HAP-1 (cell line): ENCODE measurements around the gene COL8A2.

Source experiments
- DNase-seq, 2 experiments: peaks; one replicate each; pipeline ENCODE4 v3.0.0-alpha.2; 2016 to 2020; ENCODE audit warnings: low spot score in 2 of 2
- H3K27me3 ChIP-seq: fragments of 250-450 bp; sonication (Bioruptor Pico); 2 replicates; pipeline ENCODE4 v1.5.1; 2020; ENCODE audit warnings: low read depth, mild to moderate bottlenecking, moderate library complexity
- H3K36me3 ChIP-seq: fragments of 250-450 bp; sonication (Bioruptor Pico); replicated peaks from 2 replicates; pipeline ENCODE4 v1.5.1; 2020; ENCODE audit warnings: mild to moderate bottlenecking
- H3K4me1 ChIP-seq: fragments of 250-450 bp; sonication (Bioruptor Pico); 2 replicates; pipeline ENCODE4 v1.5.1; 2020; ENCODE audit warnings: mild to moderate bottlenecking
- H3K4me3 ChIP-seq: fragments of 250-450 bp; sonication (Bioruptor Pico); 2 replicates; pipeline ENCODE4 v1.5.1; 2020; ENCODE audit warnings: mild to moderate bottlenecking, moderate library complexity
- H3K9me3 ChIP-seq: fragments of 250-450 bp; sonication (Bioruptor Pico); 2 replicates; pipeline ENCODE4 v1.5.1; 2020; ENCODE audit warnings: mild to moderate bottlenecking, moderate library complexity
- in situ Hi-C: fragments of 300-500 bp; cut with MboI; formaldehyde crosslinking; loops from 3 replicates; pipeline ENCODE4 v1.14.3; 2020; ENCODE audit warnings: low sequenced_read_pairs, inconsistent platforms, mixed read lengths

COL8A2 gene

GRCh38 chr1:36137226-36137625, 12.2 kb upstream of the COL8A2 start:
- in situ Hi-C loops = no loop called here
- Histone ChIP-seq H3K4me1 (no peaks in the 10 kb centered on the region), H3K9me3 (no peaks in the 10 kb centered on the region), H3K36me3 (peaks cover 31% of the 10 kb centered on the region), H3K27me3 (no peaks in the 10 kb centered on the region), H3K4me3 (no peak overlapping the region)
- no peak for DNase-seq

DNA sequence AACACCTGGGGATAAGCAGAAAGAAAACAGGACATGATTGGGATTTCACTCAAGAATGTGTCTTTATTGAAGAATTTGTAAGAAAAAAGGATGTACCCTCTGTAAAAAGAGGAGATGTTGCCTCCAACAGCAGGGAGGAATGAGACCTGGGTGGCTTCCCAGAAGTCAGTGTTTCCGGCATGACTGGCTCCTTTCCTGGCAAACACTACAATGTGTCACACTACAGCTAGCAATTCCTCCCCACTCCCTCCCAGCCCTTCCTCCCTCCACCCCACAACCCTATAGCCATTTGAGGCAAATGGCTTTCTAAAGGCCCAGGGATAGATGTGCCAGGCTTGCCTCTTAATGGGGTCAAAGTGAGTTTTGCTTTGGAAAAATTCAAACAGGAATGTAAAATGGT, 11.5 kb upstream of the COL8A2 start:
- H3K27me3 ChIP-seq = no peaks in the 10 kb centered on the region
- H3K4me3 ChIP-seq = no peak overlapping the region

GRCh38 chr1:36135796-36136195, 10.8 kb upstream of the COL8A2 start:
- peaks cover 31% of the 10 kb centered on the region for H3K36me3 ChIP-seq
- in situ Hi-C loops = no loop called here
- no peaks in the 10 kb centered on the region for H3K9me3 ChIP-seq
- no peaks in the 10 kb centered on the region for H3K27me3 ChIP-seq
- H3K4me3 ChIP-seq = no peak overlapping the region
- DNase-seq = no peak
- H3K4me1 ChIP-seq = no peaks in the 10 kb centered on the region

More for the DNA sequence above, 11.5 kb upstream of the COL8A2 start:
- Histone ChIP-seq H3K4me1 (no peaks in the 10 kb centered on the region), H3K36me3 (peaks cover 31% of the 10 kb centered on the region), H3K9me3 (no peaks in the 10 kb centered on the region)
- no peak for DNase-seq
- in situ Hi-C loops = no loop called here

DNA sequence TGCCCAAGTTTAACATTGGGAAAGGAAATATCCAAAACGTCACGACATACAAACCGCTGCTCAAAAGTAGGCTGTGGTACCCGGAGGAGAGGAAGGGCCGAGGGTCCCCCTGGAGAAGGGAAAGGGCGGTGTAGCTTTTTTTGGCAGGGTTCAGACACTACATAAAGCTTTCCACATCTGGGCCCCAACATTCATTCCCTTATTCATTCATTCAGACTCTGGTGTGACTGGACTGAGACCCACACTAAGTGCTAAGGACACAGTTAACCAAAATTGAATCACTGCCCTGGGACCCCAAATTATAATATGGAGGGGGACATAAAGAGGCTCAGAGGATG, 10.3 kb upstream of the COL8A2 start:
- DNase-seq = no peak
- no peak overlapping the region for H3K4me3 ChIP-seq
- no peaks in the 10 kb centered on the region for H3K4me1 ChIP-seq
- H3K9me3 ChIP-seq = no peaks in the 10 kb centered on the region
- in situ Hi-C loops = no loop called here
- no peaks in the 10 kb centered on the region for H3K27me3 ChIP-seq
- H3K36me3 ChIP-seq = peaks cover 30% of the 10 kb centered on the region

DNA sequence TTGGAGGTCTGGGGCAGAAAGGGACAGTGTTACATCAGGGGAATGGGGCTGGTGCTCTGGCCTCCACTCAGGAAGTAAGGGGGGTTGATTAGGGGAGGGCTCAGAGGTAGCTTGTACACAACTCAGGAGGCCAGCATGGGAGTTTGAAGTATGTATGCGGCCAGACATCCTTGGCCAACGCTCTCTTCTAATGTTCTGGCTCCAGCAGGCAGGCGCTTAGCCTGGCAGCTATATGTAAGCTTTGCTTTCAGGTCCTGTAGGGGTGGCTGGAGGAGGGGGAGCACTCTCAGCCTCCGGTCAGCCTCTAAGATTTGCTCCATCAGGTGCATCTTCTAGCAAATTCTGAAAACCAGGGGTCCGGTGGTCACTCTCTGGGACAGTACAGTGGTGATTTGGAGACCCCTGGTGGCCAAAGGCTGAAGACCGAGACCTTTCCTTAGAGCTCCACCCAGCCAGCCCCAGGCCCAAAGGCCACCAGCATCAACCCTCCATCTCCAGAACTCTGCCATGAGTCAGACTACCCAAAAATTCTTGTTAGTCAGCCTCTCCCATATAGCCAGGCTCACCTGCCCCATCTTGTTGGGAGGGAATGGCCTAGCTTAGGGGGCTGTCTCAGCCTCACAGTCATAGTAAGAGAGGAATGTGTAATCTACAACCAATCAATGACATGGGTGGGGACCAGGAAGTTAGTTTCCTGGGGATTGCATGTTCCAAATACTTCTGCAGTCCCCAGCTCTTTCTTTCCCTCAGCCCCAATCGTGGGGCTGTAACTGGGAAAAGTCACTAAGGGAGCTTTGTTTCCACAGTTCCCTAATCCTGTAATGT, 9.7 kb upstream of the COL8A2 start:
- in situ Hi-C loops = no loop called here

GRCh38 chr1:36134031-36134430, 9.0 kb upstream of the COL8A2 start:
- Histone ChIP-seq H3K4me1 (no peaks in the 10 kb centered on the region), H3K27me3 (no peaks in the 10 kb centered on the region), H3K9me3 (no peaks in the 10 kb centered on the region), H3K36me3 (peaks cover 20% of the 10 kb centered on the region), H3K4me3 (no peak overlapping the region)
- in situ Hi-C loops = no loop called here
- DNase-seq = no peak

More for the DNA sequence above, 9.7 kb upstream of the COL8A2 start:
- no peak overlapping the region for H3K4me3 ChIP-seq
- H3K9me3 ChIP-seq = no peaks in the 10 kb centered on the region
- no peaks in the 10 kb centered on the region for H3K27me3 ChIP-seq
- H3K4me1 ChIP-seq = no peaks in the 10 kb centered on the region
- peak; percentile 23 to 81 for DNase-seq
- H3K36me3 ChIP-seq = peaks cover 26% of the 10 kb centered on the region

DNA sequence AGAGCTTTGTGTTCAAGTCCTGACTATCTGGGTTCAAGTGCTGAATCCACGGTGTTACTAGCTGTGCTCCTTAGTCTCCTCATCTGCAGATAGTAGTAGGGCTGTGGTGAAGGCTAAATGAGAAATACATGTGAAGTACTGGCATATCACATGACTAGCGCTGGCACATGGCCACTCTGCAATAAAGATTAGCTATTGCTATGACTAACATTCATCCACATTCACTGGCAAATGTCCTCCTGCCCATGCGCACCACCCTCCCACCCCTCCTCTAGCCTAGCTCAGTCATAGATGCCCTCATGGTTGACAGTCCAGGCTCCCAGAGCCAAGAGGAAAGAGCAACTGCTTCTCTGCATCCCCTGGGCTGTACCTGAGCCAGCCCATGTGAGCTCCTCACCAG, 8.5 kb upstream of the COL8A2 start:
- H3K36me3 ChIP-seq = peaks cover 19% of the 10 kb centered on the region
- in situ Hi-C loops = no loop called here
- DNase-seq = no peak
- no peaks in the 10 kb centered on the region for H3K9me3 ChIP-seq
- H3K4me3 ChIP-seq = no peak overlapping the region
- no peaks in the 10 kb centered on the region for H3K4me1 ChIP-seq
- H3K27me3 ChIP-seq = no peaks in the 10 kb centered on the region

GRCh38 chr1:36132029-36132428, 7.0 kb upstream of the COL8A2 start:
- Histone ChIP-seq H3K9me3 (no peaks in the 10 kb centered on the region), H3K4me1 (no peaks in the 10 kb centered on the region), H3K36me3 (peaks cover 8% of the 10 kb centered on the region; the same call in 1 of the 2 replicates), H3K27me3 (no peaks in the 10 kb centered on the region), H3K4me3 (no peak overlapping the region)
- in situ Hi-C loops = no loop called here
- DNase-seq = no peak

GRCh38 chr1:36128905-36129206, 3.8 kb upstream of the COL8A2 start:
- in situ Hi-C loops = no loop called here
- Histone ChIP-seq H3K36me3 (no peaks in the 10 kb centered on the region), H3K9me3 (no peaks in the 10 kb centered on the region), H3K4me1 (no peaks in the 10 kb centered on the region), H3K27me3 (no peaks in the 10 kb centered on the region), H3K4me3 (no peak overlapping the region)
- no peak for DNase-seq

GRCh38 chr1:36128126-36128904, 3.3 kb upstream of the COL8A2 start:
- no peaks in the 10 kb centered on the region for H3K4me1 ChIP-seq

DNA sequence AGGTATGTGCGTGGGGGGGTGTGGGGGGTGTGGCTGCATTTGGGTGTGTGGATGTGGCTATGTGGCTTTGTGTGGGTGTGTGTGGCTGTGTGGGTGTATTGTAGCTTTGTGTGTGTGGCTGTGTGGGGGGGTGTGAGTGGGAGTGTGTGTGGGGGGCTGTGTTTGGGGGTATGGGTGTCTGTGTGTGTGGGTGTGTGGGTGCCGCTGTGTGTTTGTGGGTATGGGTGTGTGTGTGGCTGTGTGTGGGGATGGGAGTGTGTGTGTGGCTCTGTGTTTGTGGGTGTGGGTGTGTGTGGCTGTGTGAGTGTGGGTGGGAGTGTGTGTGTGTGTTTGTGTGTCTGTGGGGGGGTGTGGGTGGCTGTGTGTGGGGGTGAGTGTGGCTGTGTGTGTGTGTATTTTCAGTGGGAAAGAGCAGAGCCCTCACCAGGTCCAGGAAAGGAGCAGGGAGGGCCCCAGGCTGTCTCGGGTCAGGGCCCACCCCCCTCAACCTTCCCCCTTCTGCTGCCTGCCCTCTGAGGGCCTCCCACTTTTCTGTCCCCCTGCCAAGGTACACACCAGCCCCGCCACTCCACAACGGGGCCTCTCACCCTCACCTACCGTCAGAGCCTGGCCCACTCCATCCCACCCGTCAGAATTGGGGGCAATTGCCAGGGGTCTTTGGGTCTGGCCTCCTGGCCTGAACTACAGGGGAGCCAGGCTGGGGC, 1.9 kb upstream of the COL8A2 start:
- in situ Hi-C loops = no loop called here
- Histone ChIP-seq H3K36me3 (no peaks in the 10 kb centered on the region), H3K9me3 (no peaks in the 10 kb centered on the region), H3K4me1 (no peaks in the 10 kb centered on the region), H3K4me3 (no peak overlapping the region), H3K27me3 (no peaks in the 10 kb centered on the region)
- no peak for DNase-seq

More at GRCh38 chr1:36128126-36128904, 3.3 kb upstream of the COL8A2 start:
- Histone ChIP-seq H3K27me3 (no peaks in the 10 kb centered on the region), H3K36me3 (no peaks in the 10 kb centered on the region), H3K9me3 (no peaks in the 10 kb centered on the region), H3K4me3 (no peak overlapping the region)
- in situ Hi-C loops = no loop called here
- no peak for DNase-seq

- Histone ChIP-seq H3K27me3 (no peaks in the 10 kb centered on the region), H3K36me3 (no peaks in the 10 kb centered on the region), H3K4me1 (no peaks in the 10 kb centered on the region), H3K4me3 (no peak overlapping the region), H3K9me3 (no peaks in the 10 kb centered on the region)
- no peak for DNase-seq
- in situ Hi-C loops = no loop called here
Measured at GRCh38 chr1:36126005-36126716, 1.1 kb upstream of the COL8A2 start.

GRCh38 chr1:36124404-36125128, 456 bp downstream of the COL8A2 start:
- Histone ChIP-seq H3K4me1 (no peaks in the 10 kb centered on the region), H3K36me3 (no peaks in the 10 kb centered on the region), H3K27me3 (no peaks in the 10 kb centered on the region), H3K9me3 (no peaks in the 10 kb centered on the region), H3K4me3 (no peak overlapping the region)
- no peak for DNase-seq
- in situ Hi-C loops = no loop called here
